HG03457 (cell line): ENCODE measurements around the gene GRID2.

Source experiments
- ATAC-seq: cut with Tn5 transposase; IDR thresholded peaks from one replicate; pipeline ENCODE4 v1.9.1; 2021; ENCODE audit warnings: moderate number of reproducible peaks; ENCODE audit not compliant: unreplicated experiment

GRID2 gene

DNA sequence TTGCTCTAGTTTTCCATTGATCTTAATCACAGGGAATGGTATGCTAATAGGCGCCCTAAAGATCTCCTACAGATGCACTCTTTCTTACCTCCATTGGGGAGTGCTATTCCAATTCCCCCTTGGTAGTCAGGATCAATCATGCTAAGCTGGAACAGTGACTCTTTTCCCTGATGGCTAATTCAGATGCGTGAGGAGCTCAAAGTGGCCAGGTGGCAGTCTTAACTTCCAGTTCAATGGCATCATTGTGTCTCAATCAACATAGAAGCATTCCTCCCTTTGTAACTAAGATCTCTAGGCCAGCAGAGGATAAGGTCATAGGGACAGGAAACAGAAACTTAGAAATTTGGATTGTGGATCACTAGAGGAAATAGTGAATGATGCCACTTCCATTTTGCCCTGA, 216.8 kb downstream of the GRID2 start:
- ATAC-seq = no peak

DNA sequence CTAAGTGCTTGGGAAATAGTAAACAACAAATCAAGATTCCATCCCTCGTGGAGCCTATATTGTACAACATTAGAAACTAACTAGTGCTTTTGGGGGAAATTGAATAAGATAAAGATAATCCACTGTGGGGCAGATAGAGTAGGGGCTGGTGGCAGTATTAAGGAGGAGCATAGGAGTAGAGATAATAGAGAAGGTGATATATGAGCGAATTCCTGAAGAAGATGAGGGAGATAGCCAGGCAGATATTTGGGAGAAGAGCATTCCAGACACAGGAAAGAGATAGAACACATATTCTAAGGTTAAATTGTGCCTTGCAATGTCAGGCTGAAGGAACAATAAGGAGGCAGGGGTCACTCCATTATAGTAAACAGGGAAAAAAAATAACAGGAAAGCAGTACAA, 218.2 kb downstream of the GRID2 start:
- ATAC-seq = no peak

DNA sequence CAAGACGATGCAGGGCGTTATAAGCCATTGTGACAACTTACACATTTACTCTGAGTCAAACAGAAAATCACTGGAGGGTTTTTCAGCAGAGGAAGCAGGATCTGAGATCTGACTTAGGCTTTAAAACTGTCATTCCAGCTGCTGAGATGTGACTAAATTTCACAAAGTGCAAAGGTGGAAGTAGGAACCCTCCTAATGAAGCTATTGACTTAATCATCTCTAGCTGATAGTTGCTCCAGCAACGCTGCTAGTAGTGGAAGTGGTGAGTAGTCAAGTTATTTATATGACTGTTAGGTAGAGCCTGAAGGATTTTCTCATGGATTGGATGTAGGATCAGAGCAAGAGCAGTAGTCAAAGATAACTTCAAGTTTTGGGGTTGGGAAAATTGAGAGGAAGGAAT, 218.6 kb downstream of the GRID2 start:
- no peak for ATAC-seq

DNA sequence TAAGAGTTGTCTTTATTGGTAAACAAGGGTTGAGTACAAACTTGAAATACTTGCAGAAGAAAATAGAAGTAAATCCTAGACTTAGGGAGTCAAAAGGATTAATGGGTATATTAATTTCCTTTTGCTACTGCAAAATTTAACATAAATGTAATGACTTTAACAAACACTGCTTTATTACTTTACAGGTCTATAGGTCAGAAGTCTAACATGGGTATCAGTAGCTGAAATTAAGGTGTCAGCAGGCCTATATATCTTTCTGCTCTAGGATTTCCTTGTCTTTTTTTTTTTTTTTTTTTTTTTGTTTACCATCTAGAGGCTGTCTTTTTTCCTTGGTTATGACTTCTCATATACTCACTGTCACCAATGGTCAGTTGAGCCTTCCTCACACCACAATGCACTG, 220.4 kb downstream of the GRID2 start:
- ATAC-seq = no peak

DNA sequence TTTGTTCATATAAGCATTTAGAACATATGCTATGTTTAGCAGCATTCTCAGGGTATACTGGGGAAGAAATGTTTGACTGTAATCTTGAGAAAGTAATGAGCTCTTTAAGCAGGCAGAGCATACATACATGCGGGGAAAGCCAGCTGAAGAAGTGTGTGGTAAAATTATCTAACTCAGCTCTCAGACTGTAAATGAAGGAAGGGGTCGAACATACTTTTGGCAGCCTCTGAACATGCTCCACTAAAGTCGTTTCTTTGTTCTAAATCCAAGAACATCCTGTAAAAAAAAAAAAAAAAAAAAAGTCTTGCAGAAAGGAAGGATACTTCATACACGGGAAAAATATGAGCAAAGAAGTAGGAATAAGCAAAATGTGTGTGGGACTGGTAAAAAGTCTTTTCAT, 224.8 kb downstream of the GRID2 start:
- no peak for ATAC-seq

DNA sequence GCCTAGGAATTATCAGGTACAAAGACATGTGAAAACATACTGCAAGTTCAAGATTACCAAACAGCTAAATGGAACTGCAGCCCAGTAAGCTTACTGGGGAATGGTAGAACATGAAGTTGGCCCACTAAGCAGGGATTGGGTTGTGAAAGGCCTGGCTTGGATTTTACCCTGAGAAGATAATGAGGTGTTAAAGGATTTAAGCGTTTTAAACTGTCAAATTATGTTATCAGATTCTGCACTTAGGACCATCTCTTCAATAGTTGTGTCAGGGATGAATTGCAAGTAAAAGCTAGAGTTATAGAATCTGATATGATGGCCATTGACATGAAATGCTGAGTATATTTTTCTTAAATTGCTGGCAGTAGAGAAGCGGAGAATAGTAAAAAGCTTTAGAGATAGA, 225.7 kb downstream of the GRID2 start:
- no peak for ATAC-seq

DNA sequence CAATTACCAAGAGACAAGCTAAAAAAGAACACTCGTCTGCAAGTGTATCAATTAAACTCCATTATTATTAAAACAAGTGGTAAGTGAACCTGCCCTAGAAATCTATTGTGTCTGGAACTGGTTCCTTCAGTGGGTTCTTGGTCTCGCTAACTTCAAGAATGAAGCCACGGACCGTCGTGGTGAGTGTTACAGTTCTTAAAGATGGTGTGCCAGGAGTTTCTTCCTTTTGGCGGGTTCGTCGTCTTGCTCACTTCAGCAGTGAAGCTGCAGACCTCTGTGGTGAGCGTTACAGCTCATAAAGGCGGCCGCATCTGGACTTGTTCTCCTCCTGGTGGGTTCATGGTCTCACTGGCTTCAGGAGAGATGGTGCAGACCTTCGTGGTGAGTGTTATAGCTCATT, 231.8 kb downstream of the GRID2 start:
- ATAC-seq = no peak

DNA sequence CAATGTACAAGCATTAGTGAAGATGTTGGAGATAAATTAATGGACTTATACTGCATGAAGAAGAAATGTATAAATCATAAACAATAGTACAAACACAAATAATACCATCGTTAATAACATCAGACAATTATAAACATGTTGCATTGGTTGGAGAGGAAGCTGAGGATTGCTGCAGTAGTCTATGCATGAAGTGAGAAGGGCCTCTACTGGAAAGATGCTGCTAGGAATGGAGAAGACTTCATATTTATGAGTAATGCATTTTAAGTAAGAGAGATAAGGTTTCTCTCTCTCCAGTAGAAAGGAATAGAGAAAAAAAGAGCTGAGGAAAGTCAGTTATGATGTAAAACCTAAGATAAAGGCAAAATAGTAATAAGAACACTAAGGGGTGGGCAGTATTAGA, 247.8 kb downstream of the GRID2 start:
- ATAC-seq = no peak

DNA sequence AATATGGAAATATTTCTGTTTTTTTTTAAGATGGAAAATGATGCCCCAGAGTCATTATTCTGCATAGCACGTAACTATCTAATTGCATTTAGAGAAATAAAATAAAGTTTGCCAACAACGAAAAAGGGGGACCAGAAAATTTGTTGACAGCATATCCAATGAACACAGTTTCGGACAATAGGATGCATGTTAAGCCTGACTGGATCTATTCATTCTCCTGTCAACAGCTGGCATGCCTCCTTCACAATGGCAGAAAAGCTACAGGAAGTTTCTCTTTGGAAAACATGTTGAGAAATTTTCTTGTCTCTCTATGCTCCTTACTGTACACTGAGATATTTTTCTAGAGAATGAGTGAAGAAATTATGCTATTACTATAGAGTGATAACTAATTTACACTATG, 262.5 kb downstream of the GRID2 start:
- no peak for ATAC-seq

DNA sequence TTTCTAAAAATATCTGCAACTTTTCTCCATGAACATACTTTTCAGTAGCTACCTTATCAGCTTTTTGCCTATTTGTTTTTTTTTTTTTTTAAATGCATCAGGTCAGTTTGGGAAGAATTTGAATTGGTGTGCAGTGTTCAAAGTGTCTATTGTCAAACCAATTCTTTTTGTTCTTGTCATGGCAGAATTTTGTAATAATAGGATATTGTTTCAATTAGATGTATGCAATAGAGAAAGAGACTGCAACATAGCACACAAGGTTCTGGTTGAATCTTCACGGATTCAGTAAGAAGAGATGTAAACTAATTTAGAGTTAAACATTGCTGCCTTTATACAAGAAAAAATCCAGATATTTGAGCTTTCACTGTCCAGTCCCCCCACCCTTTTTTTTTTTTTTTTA, 277.1 kb downstream of the GRID2 start:
- no peak for ATAC-seq

DNA sequence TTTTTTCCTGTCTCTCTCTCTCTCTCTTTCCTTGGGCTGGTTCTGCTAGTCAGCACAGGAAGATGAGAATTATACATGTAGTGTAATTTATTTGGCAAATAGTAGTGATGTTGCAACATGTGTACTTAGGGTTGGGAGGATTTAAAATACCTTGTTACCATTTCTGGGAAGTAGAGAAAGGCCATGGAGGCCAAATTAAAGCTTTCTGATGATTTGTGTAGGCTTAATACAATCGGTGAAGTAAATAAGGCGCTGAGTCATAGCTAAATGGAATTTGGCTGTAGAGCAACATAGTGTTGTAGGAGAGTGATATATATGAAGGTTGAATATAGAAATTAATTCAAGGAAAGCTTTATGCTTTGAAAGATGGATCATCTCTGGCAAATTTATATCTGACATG, 295.3 kb downstream of the GRID2 start:
- no peak for ATAC-seq

DNA sequence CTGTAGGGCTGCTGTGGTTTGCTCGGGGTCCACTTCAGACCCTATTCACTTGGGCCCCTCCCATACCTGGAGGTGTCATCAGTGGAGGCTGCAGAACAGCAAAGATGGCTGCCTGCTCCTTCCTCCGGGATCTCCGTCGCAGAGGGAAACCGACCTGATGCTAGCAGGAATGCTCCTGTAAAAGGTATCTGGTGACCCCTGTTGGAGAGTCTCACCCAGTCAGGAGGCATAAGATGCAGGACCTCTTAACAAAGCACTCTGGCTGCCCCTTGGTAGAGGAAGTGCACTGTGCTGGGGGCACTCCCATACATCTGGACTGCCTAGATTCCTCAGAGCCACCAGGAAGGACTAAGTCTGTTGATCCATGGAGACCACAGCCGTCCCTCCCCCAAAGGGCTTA, 296.9 kb downstream of the GRID2 start:
- no peak for ATAC-seq

DNA sequence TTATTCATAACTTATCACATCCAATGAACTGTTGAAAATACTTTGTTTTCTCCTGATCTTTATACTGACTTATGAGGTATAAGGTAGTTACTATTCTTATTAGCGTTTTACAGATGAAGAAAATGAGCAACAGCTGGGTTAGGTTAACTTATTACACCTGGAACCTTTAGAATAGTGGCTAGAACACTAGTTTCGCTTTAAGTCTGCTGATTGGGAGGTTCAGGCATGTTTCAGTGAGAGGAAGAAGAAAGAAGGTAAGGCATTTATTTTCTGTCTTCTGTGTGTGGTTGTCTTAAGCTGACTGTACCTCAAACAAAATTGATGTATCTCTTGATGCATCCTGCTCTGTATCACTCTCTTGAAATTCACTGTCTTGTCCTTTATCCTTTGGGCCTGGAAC, 302.5 kb downstream of the GRID2 start:
- ATAC-seq = no peak

DNA sequence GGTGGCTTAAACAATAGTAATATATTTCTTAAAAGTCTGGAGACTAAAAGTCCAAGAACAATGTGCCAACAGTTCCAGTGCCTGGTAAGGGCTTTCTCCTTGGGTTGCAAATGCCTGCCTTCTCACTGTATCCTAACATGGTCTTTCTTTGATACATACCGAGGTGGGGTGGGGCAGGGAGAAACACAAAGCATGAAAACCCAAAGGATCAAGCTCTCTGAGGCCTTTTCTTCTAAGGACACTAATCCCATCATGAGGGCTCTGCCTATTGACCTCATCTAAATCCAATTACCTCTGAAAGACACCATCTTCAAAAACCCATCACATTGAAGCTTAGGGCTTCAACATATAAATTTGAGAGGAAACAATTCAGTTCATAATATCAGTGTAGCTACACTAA, 311.3 kb downstream of the GRID2 start:
- no peak for ATAC-seq

DNA sequence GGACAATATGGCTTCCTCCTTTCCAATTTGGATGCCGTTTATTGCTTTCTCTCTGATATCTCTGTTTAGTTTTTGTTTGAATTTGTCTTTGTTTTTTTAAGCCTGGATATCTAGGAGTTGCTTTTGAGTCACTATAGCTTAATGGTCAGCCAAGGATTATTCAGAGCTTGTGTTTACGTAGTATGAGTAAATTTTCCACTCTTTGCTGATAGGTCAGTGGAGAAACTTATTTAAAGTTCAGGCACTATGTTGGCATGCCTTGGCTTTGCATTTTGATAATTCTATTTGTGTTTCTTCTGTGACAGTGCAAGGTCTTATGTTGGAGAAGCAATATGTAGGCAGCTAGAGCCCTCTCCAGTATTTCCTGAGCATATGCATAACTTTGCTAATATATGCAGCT, 315.2 kb downstream of the GRID2 start:
- ATAC-seq = no peak

DNA sequence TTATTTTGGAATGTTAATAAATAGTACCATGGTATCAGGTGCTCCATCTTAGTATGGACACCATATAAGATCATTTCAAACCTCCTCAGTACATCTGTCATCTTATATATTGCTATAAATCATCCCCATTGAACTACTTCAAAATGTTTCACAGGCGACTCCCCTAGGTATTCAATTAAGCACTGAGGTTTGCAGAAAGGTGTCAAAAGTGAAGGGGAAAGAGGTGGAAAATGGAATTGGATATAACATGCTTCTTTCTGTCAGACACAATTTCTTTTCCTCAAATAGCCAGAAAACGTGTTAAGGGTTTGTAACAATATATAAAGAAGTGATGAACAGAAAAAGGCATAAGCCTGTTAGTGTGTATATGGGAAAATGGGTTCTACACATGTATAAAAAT, 325.5 kb downstream of the GRID2 start:
- ATAC-seq = no peak

DNA sequence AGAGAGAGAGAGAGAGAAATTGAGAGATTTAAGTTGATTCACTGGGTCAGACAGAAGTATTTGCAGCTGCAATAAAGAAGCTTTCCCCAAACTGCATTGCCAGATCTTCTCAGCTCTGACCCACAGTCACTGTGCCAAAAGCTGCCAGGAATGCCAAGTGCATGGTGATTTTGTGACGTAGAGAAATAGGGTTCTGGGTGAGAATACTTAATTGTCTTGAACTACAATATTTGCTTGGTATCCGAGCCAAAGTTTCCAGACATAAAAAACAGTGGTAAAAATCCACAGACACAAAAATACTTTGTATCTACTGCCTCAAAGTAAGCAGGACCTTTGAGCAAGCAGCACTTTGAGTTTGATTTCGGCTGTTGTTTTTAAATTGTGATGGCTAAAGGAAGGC, 331.1 kb downstream of the GRID2 start:
- no peak for ATAC-seq

DNA sequence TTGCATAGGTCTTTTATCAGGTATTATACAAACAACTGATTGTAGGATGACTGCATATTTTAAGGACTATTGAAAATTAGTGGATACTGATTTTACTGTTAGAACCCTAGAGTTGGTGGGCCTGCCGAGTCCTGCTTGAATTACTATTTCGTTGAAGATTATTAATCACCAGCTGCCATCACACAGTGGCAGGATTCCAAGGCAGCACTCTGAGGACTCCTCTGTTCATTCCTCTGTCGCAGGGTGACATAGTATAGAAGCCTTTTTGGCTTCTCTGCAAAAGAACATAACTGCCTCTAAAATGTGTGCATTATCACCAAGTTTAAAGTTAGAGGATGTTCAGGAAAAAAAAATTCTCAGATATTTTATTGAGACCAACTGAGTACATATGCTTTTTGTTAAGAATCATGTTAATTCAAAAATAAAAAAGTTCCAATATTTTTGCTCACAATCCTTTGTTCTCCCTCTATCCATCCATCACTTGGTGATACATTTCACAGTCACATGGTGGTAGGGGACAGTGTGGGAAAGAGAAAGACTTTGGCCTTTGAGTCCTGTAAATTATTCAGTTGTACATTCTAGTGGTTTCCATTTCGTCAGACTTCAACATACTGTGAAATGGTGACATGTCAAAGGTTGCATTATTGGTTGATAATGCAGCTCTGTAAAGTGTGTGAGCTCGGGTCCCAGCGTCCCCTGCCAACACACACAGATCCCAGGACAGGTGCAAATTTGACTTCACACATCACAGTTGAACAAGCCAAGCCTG, 332.5 kb downstream of the GRID2 start:
- ATAC-seq = no peak

DNA sequence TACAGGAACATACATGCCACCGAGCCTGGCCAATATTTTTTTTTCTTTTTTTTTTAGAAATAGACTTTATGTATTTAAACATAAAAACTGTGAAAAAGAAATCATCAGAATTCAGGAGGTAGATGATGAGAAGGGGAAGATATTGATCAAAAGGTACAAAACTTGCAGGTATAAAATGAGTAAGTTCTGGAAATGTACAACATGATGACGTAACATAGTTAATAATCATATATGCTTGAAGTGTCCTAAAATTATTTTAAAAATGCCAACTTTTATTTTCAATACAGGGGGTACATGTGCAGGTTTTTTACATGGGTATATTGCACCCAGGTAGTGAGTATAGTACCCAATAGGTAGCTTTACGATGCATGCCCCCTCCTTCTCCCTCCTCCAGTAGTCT, 337.6 kb downstream of the GRID2 start:
- ATAC-seq = no peak

DNA sequence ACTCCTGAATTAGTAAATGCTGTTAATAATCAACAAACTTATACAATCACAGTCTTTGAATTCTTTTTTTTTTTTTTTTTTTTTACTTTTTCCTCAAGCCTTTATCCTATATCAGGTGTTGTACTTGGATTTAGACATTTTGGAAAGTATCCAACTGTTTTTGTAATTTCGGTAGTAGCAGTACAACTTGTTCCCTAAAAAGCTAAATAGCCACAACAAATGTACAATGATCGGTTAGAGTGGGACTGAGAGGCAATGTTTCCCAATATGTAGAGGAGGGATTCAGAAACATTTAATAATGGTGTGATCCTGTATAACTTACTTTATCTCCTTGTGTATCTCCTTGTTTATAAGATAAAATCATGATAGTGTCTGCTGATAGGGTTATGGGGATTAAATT, 343.1 kb downstream of the GRID2 start:
- ATAC-seq = no peak

DNA sequence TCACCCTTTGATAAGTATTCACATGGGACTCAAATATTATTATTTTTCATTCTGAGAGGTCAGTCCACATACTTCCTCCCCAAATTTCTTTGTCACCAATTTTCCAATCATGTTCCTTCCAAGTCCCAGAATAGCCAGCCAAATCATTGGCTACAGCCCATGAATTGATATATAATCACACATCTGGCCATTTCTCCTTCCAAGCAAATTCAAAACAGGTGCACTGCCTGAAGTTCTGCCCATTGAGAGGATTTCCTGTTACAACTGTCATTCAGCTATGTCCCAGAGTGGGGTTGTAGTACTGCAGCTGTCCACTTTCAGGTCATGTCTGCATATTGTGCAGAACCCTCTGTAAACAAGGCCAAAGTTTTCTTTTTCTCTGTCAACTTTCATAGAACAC, 347.8 kb downstream of the GRID2 start:
- no peak for ATAC-seq

DNA sequence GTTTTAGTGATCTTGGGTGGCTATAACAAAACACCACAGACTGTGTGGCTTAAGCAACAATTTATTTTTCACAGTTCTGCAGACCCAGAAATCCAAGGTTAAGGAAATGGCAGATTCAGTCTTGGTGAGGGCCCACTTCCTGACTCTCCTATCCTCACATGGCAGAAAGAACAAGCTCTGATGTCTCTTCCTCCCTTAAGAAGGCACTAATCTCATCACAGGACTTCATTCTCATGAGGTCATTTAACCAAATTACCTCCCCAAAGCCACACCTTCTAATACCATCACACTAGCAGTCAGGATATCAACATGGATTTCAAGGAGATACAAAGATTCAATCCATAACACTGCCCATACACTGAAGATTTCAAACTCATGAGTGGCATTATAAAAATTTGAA, 350.3 kb downstream of the GRID2 start:
- no peak for ATAC-seq

DNA sequence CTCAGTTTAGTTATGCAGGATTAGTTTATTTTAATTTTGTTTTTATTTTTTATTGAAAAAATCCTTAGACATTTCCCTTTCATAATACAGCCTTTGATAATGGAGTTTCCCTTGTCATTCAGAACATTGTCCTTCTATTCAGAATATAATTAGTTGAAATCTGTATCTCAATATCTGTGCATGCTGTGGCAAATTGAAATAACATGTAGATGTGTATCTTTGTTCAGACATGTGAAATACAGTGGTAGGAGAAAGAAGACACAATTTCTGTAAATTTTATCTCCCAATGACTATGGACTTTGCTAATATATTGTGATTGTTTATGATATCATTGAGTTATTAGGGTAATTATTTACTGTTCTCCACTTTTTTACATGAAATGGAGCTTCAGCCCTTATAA, 353.9 kb downstream of the GRID2 start:
- ATAC-seq = no peak
